Activated CD4-positive, CD25-positive, alpha-beta regulatory T cell treated with anti-CD3 and anti-CD28 coated beads, Interleukin-2, amount 50 U/mL, for 16 hours (primary cell): ENCODE data around the gene MARK4.
"Not testable (repeated sequence)": the region's sequence is repeated elsewhere in the genome, so short reads cannot be mapped to it uniquely, and the experiment has no call there.

ENCODE experiments used
- DNase-seq: peaks from one replicate; pipeline ENCODE4 v3.0.0-alpha.2; 2020; ENCODE audit warnings: low read depth, low spot score

Gene MARK4

GRCh38 chr19:45243144-45243732, 7.8 kb upstream of the MARK4 start:
- DNase-seq, result no peak

GRCh38 chr19:45244133-45244794, 6.8 kb upstream of the MARK4 start:
- DNase-seq, result no peak

GRCh38 chr19:45245334-45245787, 5.7 kb upstream of the MARK4 start, which contains the start of gene EXOC3L2:
TSS of gene EXOC3L2 (minus strand) at chr19:45245407. CDS start at chr19:45239045, 6,362 bp downstream.
- DNase-seq, result no peak

- DNase-seq, result no peak
Measured at GRCh38 chr19:45245826-45246225, 5.2 kb upstream of the MARK4 start.

- DNase-seq, result no peak
Measured at GRCh38 chr19:45247136-45247535, 3.9 kb upstream of the MARK4 start.

GRCh38 chr19:45249261-45250033, 1.6 kb upstream of the MARK4 start:
- no peak for DNase-seq

- DNase-seq, result no peak
Measured at GRCh38 chr19:45250216-45250831, 747 bp upstream of the MARK4 start.

- DNase-seq, result no peak
Measured at GRCh38 chr19:45251452-45252354, 632 bp downstream of the MARK4 start.

- DNase-seq, result no peak
Measured at GRCh38 chr19:45253396-45254027, 2.4 kb downstream of the MARK4 start.

GRCh38 chr19:45254044-45254531, 3.0 kb downstream of the MARK4 start:
- no peak for DNase-seq

- no peak for DNase-seq
Measured at GRCh38 chr19:45255611-45256157, 4.6 kb downstream of the MARK4 start.

- no peak for DNase-seq
Measured at GRCh38 chr19:45256836-45257235, 5.8 kb downstream of the MARK4 start.

- no peak for DNase-seq
Measured at GRCh38 chr19:45258862-45259261, 7.8 kb downstream of the MARK4 start.

GRCh38 chr19:45262570-45262969, 11.5 kb downstream of the MARK4 start:
- DNase-seq, result no peak

- no peak for DNase-seq
Measured at GRCh38 chr19:45263013-45263412, 11.9 kb downstream of the MARK4 start.

GRCh38 chr19:45264781-45265317, 13.8 kb downstream of the MARK4 start:
- no peak for DNase-seq

GRCh38 chr19:45265375-45265774, 14.3 kb downstream of the MARK4 start:
- no peak for DNase-seq

- DNase-seq, result no peak
Measured at GRCh38 chr19:45267296-45267695, 16.2 kb downstream of the MARK4 start.

GRCh38 chr19:45269939-45270338, 18.9 kb downstream of the MARK4 start:
- DNase-seq, result not testable (repeated sequence)
